Endothelial cell of umbilical vein (primary cell): Measurements from ENCODE around the gene SRPK2.

Experiments used
- EZH2 ChIP-seq: IDR thresholded peaks from 2 replicates; pipeline ENCODE4 v1.6.1; 2012; ENCODE audit warnings: borderline replicate concordance, low read depth, mild to moderate bottlenecking, moderate library complexity, low read length, inconsistent platforms; ENCODE audit not compliant: severe bottlenecking
- FOS ChIP-seq: IDR thresholded peaks from 2 replicates; pipeline ENCODE4 v1.6.1; 2011; ENCODE audit warnings: mild to moderate bottlenecking, low read length, moderate library complexity, borderline replicate concordance; ENCODE audit not compliant: insufficient read depth
- JUN ChIP-seq: IDR thresholded peaks from 2 replicates; pipeline ENCODE4 v1.6.1; 2011; ENCODE audit warnings: borderline replicate concordance, low read depth; ENCODE audit not compliant: insufficient read length, insufficient read depth
- MYC ChIP-seq: IDR thresholded peaks from one replicate; pipeline ENCODE4 v1.6.1; 2011; ENCODE audit warnings: mild to moderate bottlenecking, low read depth, low read length
- POLR2A ChIP-seq: IDR thresholded peaks from 2 replicates; pipeline ENCODE4 v1.6.1; 2012; ENCODE audit warnings: low read depth, mild to moderate bottlenecking, control low read depth, low read length
- POLR2AphosphoS5 ChIP-seq: IDR thresholded peaks from 2 replicates; pipeline ENCODE4 v1.6.1; 2012; ENCODE audit warnings: low read depth, mild to moderate bottlenecking, control low read depth, low read length, moderate library complexity; ENCODE audit not compliant: insufficient read depth
- TF ChIP-seq, protein P1 (sequence below), 2 donors: IDR thresholded peaks; 1 replicate in 1 of 2; 2 replicates in 1 of 2; pipeline ENCODE4 v1.5.1; 2011; ENCODE audit warnings: low read length in 2 of 2, mild to moderate bottlenecking in 2 of 2, moderate library complexity in 2 of 2, control low read depth in 1 of 2, inconsistent platforms in 1 of 2, low read depth in 1 of 2; ENCODE audit not compliant: insufficient read depth in 1 of 2; ENCODE audit errors: extremely low read depth in 1 of 2
- TF ChIP-seq, protein P2 (sequence below): IDR thresholded peaks from 2 replicates; pipeline ENCODE4 v1.6.1; 2011; ENCODE audit not compliant: insufficient read depth, insufficient read length

DNA sequence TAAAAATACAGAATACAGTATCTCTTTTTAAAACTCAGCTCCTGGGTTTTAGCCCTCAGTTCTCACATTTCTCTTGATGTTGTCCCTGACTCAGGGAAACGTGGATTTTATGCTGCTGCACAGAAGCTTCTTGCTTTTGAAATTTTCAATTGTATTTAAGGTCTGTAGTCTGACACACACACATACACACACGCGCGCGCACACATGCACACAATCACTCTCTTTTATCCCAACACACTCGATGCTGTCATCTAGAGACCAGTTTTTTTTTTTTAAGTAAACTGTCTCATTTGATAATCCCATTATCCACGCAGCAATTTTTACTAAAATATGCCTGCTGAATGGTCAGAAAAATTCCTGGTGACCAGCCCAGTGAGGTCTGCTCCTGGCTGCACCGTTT is 266.1 kb downstream of the SRPK2 start:
- TF ChIP-seq, protein P1, sequence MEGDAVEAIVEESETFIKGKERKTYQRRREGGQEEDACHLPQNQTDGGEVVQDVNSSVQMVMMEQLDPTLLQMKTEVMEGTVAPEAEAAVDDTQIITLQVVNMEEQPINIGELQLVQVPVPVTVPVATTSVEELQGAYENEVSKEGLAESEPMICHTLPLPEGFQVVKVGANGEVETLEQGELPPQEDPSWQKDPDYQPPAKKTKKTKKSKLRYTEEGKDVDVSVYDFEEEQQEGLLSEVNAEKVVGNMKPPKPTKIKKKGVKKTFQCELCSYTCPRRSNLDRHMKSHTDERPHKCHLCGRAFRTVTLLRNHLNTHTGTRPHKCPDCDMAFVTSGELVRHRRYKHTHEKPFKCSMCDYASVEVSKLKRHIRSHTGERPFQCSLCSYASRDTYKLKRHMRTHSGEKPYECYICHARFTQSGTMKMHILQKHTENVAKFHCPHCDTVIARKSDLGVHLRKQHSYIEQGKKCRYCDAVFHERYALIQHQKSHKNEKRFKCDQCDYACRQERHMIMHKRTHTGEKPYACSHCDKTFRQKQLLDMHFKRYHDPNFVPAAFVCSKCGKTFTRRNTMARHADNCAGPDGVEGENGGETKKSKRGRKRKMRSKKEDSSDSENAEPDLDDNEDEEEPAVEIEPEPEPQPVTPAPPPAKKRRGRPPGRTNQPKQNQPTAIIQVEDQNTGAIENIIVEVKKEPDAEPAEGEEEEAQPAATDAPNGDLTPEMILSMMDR (IDR thresholded peaks at IDR 0.05; ENCODE audit: extremely low read depth in 1 of 2, insufficient read depth in 1 of 2, low read depth in 1 of 2, low read length in 2 of 2) = no peak
- no peak for TF ChIP-seq EZH2
- no peak for TF ChIP-seq POLR2A
- TF ChIP-seq POLR2AphosphoS5 = no peak
- TF ChIP-seq, protein P2, sequence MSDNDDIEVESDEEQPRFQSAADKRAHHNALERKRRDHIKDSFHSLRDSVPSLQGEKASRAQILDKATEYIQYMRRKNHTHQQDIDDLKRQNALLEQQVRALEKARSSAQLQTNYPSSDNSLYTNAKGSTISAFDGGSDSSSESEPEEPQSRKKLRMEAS = no peak
- no peak for TF ChIP-seq JUN
- no peak for TF ChIP-seq FOS
- no peak for TF ChIP-seq MYC
